KOPT-K1 (cell line): Measurements from ENCODE around the gene RESF1.
"Not testable (repeated sequence)": the region's sequence is repeated elsewhere in the genome, so short reads cannot be mapped to it uniquely, and the experiment has no call there.

Experiments used
- H3K27ac ChIP-seq: fragments of 200-600 bp; sonication (generic); 2 replicates; pipeline ENCODE4 v1.5.1; 2016; ENCODE audit warnings: antibody characterized with exemption, mild to moderate bottlenecking, low read depth, low read length; ENCODE audit not compliant: poor library complexity, severe bottlenecking
- H3K36me3 ChIP-seq: fragments of 200-600 bp; sonication (generic); 2 replicates; pipeline ENCODE4 v1.5.1; 2017; ENCODE audit warnings: antibody characterized with exemption, mild to moderate bottlenecking, low read length, moderate library complexity; ENCODE audit not compliant: insufficient read depth
- H3K9me3 ChIP-seq: fragments of 200-600 bp; sonication (generic); 2 replicates; pipeline ENCODE4 v1.5.1; 2017; ENCODE audit warnings: antibody characterized with exemption, low read length, mild to moderate bottlenecking; ENCODE audit not compliant: insufficient read depth, poor library complexity, severe bottlenecking

The RESF1 gene

GRCh38 chr12:31959161-31959700 is at the start of gene RESF1:
Gene RESF1, plus strand, starts transcription at chr12:31959415. Its CDS starts 21,541 bp downstream, at chr12:31980956.
- H3K9me3 ChIP-seq: peaks cover 31% of the 10 kb centered on the region
- H3K36me3 ChIP-seq: peaks cover 33% of the 10 kb centered on the region
- peak within 1 kb of the TSS; percentile 83 for H3K27ac ChIP-seq

- peaks cover 43% of the 10 kb centered on the region for H3K9me3 ChIP-seq
- H3K27ac ChIP-seq: no peak overlapping the region
Observed at GRCh38 chr12:31914927-31915326, 44.3 kb upstream of the RESF1 start.

DNA sequence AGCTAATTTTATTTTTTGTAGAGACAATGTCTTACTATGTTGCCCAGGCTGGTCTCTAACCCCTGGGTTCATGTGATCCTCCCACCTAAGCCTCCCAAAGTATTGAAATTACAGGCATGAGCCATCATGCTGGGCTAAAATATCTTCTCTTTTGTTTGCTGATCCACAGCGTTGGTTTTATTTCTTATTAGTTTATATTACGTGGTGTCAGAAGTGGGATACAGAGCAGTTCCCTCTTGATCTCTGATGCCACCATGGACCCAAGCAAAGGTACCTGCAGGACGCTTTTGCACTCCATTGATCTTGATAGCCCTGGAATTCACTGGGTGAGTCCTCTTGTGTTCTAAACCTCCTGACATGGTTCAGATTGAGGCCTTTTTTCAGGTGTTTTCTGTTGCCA is 43.8 kb upstream of the RESF1 start:
- peaks cover 43% of the 10 kb centered on the region for H3K9me3 ChIP-seq
- H3K36me3 ChIP-seq: no peaks in the 10 kb centered on the region
- H3K27ac ChIP-seq: no peak overlapping the region

More at GRCh38 chr12:31914927-31915326, 44.3 kb upstream of the RESF1 start:
- no peaks in the 10 kb centered on the region for H3K36me3 ChIP-seq

- H3K36me3 ChIP-seq: no peaks in the 10 kb centered on the region
- no peak overlapping the region for H3K27ac ChIP-seq
- H3K9me3 ChIP-seq: peaks cover 50% of the 10 kb centered on the region
Observed at GRCh38 chr12:31922341-31923062, 36.7 kb upstream of the RESF1 start.

DNA sequence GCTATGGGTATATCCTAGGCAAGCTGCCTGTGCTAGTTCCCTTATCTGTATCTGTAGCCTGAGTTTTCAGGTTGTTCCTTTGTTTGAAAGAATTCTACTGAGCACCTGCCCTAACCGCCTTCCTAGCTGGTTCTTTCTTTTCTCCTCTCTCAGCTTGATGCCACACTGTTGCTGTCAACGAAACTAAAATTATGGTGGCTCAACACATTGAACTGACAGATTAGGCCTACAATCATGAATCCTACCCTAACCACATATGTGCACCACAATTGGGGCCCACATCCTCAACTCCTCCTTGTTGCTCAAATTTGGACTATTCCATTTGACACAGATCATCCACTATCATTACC is 36.2 kb upstream of the RESF1 start:
- H3K27ac ChIP-seq: no peak overlapping the region
- H3K9me3 ChIP-seq: peaks cover 51% of the 10 kb centered on the region
- H3K36me3 ChIP-seq: no peaks in the 10 kb centered on the region

- Histone ChIP-seq H3K9me3 (peaks cover 47% of the 10 kb centered on the region), H3K27ac (peak overlapping the region; percentile 33), H3K36me3 (no peaks in the 10 kb centered on the region)
Observed at GRCh38 chr12:31928246-31929026, 30.8 kb upstream of the RESF1 start.

DNA sequence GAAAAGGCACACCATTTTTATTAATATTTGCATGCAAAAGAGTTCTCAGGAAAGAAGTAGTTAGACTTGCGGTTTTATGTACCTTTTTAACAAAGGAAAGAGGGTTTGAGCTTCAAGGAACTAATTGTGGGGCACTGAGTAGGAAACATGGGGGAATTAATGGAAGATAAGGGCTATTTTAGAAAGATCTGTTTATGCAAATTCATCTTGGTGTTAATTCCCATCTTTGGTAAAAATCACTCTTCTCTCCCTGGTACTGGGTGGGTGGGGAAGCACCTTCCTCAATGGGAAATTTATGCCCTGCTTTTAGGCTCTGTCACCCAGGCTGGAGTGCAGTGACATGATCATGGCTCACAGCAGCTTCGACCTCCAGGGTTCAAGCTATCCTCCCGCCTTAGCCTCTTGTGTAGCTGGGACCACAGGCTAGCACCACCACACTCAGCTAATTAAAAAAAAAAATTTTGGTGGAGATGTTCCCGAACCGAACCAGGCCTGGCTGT is 30.1 kb upstream of the RESF1 start:
- Histone ChIP-seq H3K27ac (peak overlapping the region; percentile 33), H3K9me3 (peaks cover 40% of the 10 kb centered on the region), H3K36me3 (no peaks in the 10 kb centered on the region)

- no peaks in the 10 kb centered on the region for H3K36me3 ChIP-seq
- H3K9me3 ChIP-seq: peaks cover 42% of the 10 kb centered on the region
- H3K27ac ChIP-seq: no peak overlapping the region
Observed at GRCh38 chr12:31931796-31932715, 27.2 kb upstream of the RESF1 start.

GRCh38 chr12:31944299-31944698 is 14.9 kb upstream of the RESF1 start:
- H3K36me3 ChIP-seq: no peaks in the 10 kb centered on the region
- peaks cover 74% of the 10 kb centered on the region for H3K9me3 ChIP-seq
- no peak overlapping the region for H3K27ac ChIP-seq

DNA sequence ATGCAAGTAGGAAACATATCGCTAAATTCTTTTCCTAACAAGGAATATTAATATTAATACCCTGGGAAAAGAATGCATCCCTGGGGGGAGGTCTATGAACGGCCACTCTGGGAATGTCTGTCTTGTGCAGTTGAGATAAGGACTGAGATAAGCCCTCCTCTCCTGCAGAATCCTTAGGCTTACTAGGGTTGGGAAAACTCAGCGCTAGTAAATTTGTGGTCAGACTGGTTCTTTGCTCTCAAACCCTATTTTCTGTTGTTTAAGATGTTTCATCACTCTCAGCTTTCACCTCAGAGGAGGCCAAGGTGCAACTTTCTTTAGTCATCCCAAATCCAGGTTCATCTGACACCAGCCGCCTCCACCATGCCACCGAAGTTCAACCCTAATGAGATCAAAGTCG is 11.2 kb upstream of the RESF1 start:
- Histone ChIP-seq H3K36me3 (no peaks in the 10 kb centered on the region), H3K9me3 (peaks cover 57% of the 10 kb centered on the region), H3K27ac (no peak overlapping the region)

GRCh38 chr12:31948697-31949359 is 10.4 kb upstream of the RESF1 start:
- not testable (repeated sequence) for H3K27ac ChIP-seq, H3K36me3 ChIP-seq
- peaks cover 49% of the 10 kb centered on the region for H3K9me3 ChIP-seq

DNA sequence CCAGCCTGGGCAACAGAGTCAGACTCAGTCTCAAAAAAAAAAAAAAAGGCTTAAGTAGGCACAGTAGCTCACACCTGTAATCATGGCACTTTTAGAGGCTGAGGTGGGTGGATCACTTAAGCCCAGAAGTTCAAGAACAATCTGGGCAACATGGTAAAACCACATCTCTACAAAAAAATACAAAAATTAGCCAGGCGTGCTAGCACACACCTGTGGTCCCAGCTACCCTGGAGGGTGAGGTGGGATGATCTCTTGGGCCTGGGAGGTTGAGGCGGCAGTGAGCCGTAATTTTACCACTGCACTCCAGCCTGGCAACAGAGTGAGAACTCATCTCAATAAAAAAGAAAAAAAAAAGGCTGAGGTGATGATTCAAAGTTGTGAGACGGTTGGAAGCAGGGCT is 9.1 kb upstream of the RESF1 start:
- no peak overlapping the region for H3K27ac ChIP-seq

DNA sequence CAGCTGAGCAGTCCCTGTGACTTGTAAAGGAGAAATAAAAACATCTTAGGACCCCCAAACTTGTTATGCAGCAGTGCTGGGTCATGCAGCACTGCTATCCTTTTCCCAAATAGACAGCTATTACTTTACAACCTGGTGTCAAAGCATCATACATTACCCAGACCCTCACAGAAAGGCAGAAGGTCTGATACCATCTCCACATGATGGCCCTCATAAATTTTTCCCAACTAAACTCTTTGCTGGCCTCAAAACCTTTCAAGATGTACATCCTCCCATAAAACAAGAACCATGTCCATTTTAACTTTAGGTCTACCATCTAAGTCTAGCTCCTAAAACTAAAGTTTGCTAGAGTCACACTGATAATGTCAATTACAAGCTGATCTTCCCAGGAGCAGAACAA is 8.7 kb upstream of the RESF1 start:
- Histone ChIP-seq H3K9me3 (peaks cover 35% of the 10 kb centered on the region), H3K36me3 (no peaks in the 10 kb centered on the region), H3K27ac (no peak overlapping the region)

More for the DNA sequence above, 9.1 kb upstream of the RESF1 start:
- Histone ChIP-seq H3K36me3 (no peaks in the 10 kb centered on the region), H3K9me3 (peaks cover 36% of the 10 kb centered on the region)

GRCh38 chr12:31951008-31951407 is 8.2 kb upstream of the RESF1 start:
- no peak overlapping the region for H3K27ac ChIP-seq
- H3K36me3 ChIP-seq: no peaks in the 10 kb centered on the region
- peaks cover 30% of the 10 kb centered on the region for H3K9me3 ChIP-seq
